Neural progenitor cell (in vitro differentiated cells): ENCODE results near the gene NR2F1-AS1. TPM values are rescaled to one million over a fixed set of nuclear protein-coding genes. Genes with fewer than 3 reads are reported as not detected.

Source experiments
- DNase-seq: peaks from one replicate; pipeline ENCODE4 v3.0.0-alpha.2; 2016; ENCODE audit warnings: low spot score
- H2AFZ ChIP-seq: fragments of 200-600 bp; sonication (generic); replicated peaks from 2 replicates; pipeline ENCODE4 v1.6.1; 2016; ENCODE audit warnings: antibody characterized with exemption
- H3F3A ChIP-seq: fragments of 200-600 bp; sonication (generic); 2 replicates; pipeline ENCODE4 v1.6.1; 2016; ENCODE audit warnings: antibody characterized with exemption, low read depth
- H3K27ac ChIP-seq: fragments of 200-600 bp; sonication (generic); 2 replicates; pipeline ENCODE4 v1.5.1; 2016; ENCODE audit warnings: mild to moderate bottlenecking
- H3K27me3 ChIP-seq: fragments of 200-600 bp; sonication (generic); 2 replicates; pipeline ENCODE4 v1.6.1; 2016; ENCODE audit warnings: mild to moderate bottlenecking, moderate library complexity
- H3K36me3 ChIP-seq: fragments of 200-600 bp; sonication (generic); 2 replicates; pipeline ENCODE4 v1.5.1; 2016
- H3K4me1 ChIP-seq: fragments of 200-600 bp; sonication (generic); 2 replicates; pipeline ENCODE4 v1.6.1; 2016; ENCODE audit warnings: mixed run types
- H3K4me2 ChIP-seq: fragments of 200-600 bp; sonication (generic); 2 replicates; pipeline ENCODE4 v1.6.1; 2016
- H3K4me3 ChIP-seq: fragments of 200-600 bp; sonication (generic); 2 replicates; pipeline ENCODE4 v1.5.1; 2016
- H3K79me2 ChIP-seq: fragments of 200-600 bp; sonication (generic); 2 replicates; pipeline ENCODE4 v1.6.1; 2016; ENCODE audit warnings: low read depth
- H3K9ac ChIP-seq: fragments of 200-600 bp; sonication (generic); 2 replicates; pipeline ENCODE4 v1.6.1; 2016
- H3K9me3 ChIP-seq: fragments of 200-600 bp; sonication (generic); 2 replicates; pipeline ENCODE4 v1.5.1; 2016; ENCODE audit warnings: low read depth
- H4K20me1 ChIP-seq: fragments of 200-600 bp; sonication (generic); 2 replicates; pipeline ENCODE4 v1.6.1; 2016; ENCODE audit warnings: low read depth
- H3K27ac Mint-ChIP-seq: 3 replicates; pipeline ENCODE4 v1.8.0; 2021; ENCODE audit warnings: mixed read lengths
- H3K27me3 Mint-ChIP-seq: 2 replicates; pipeline ENCODE4 v1.8.0; 2022; ENCODE audit warnings: low read depth, mild to moderate bottlenecking, inconsistent platforms, moderate library complexity, mixed read lengths; ENCODE audit not compliant: insufficient read depth
- H3K36me3 Mint-ChIP-seq: 3 replicates; pipeline ENCODE4 v1.8.0; 2021; ENCODE audit warnings: mixed read lengths
- H3K4me1 Mint-ChIP-seq: 3 replicates; pipeline ENCODE4 v1.8.0; 2021; ENCODE audit warnings: mixed read lengths
- H3K4me3 Mint-ChIP-seq: 3 replicates; pipeline ENCODE4 v1.8.0; 2021; ENCODE audit warnings: mild to moderate bottlenecking, moderate library complexity, mixed read lengths
- H3K9me3 Mint-ChIP-seq: 3 replicates; pipeline ENCODE4 v1.8.0; 2020; ENCODE audit warnings: mixed read lengths
- EZH2 ChIP-seq: fragments of 200-600 bp; sonication (generic); IDR thresholded peaks from 2 replicates; pipeline ENCODE4 v1.6.1; 2017; ENCODE audit warnings: antibody characterized with exemption, mild to moderate bottlenecking, moderate library complexity
- EZH2phosphoT487 ChIP-seq: fragments of 200-600 bp; sonication (generic); IDR thresholded peaks from 2 replicates; pipeline ENCODE4 v1.6.1; 2017; ENCODE audit warnings: antibody characterized with exemption
- total RNA-seq: library from RNA; depleted of rRNA; stranded (reverse); fragments of >200 nt; gene quantifications from 2 replicates; pipeline ENCODE4 v1.2.3, GENCODE V29; 2015; ENCODE audit warnings: low replicate concordance
- TF ChIP-seq, protein P1 (sequence below): fragments of 200-600 bp; sonication (generic); IDR thresholded peaks from 2 replicates; pipeline ENCODE4 v1.5.1; 2017; ENCODE audit warnings: antibody characterized with exemption, mild to moderate bottlenecking

Gene NR2F1-AS1
- total RNA-seq, 1 donor from 2014 or later: 9.3 TPM

DNA sequence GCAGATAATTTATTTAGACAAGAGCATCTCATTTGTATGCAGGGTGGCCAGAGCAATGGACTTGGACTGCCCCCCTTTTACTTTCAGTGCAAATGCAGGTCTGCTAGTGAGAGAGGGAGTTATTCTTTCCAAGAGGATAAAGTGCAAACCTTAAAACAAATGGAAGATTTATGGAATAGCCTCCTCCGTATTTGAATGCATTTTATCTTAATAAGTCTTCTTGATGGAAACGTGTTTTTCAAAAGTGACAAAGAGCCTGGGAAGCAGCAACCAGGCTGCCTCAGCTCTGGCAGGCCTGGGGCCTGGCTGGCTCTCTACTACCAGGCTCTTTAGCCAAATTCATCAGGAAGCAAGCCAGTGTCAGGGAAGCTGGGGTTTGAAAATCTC lies 8.8 kb upstream of the NR2F1-AS1 start:
- Mint-ChIP-seq H3K4me3 (peak overlapping the region; percentile 94), H3K36me3 (peaks cover 78% of the 10 kb centered on the region), H3K4me1 (peaks cover 67% of the 10 kb centered on the region), H3K9me3 (peaks cover 6% of the 10 kb centered on the region), H3K27ac (peak overlapping the region; percentile 95), H3K27me3 (peaks cover 34% of the 10 kb centered on the region)
- Histone ChIP-seq H4K20me1 (peaks cover 91% of the 10 kb centered on the region), H3K4me3 (no peak overlapping the region), H3K27me3 (peaks cover 98% of the 10 kb centered on the region), H3K9me3 (no peaks in the 10 kb centered on the region), H3K4me1 (peaks cover 28% of the 10 kb centered on the region), H3F3A (peaks cover 14% of the 10 kb centered on the region), H3K4me2 (no peak overlapping the region), H3K27ac (no peak overlapping the region), H2AFZ (no peak overlapping the region), H3K9ac (no peak overlapping the region), H3K79me2 (peaks cover 26% of the 10 kb centered on the region), H3K36me3 (no peaks in the 10 kb centered on the region)
- peak; percentile 29 for DNase-seq
- TF ChIP-seq EZH2phosphoT487: no peak

DNA sequence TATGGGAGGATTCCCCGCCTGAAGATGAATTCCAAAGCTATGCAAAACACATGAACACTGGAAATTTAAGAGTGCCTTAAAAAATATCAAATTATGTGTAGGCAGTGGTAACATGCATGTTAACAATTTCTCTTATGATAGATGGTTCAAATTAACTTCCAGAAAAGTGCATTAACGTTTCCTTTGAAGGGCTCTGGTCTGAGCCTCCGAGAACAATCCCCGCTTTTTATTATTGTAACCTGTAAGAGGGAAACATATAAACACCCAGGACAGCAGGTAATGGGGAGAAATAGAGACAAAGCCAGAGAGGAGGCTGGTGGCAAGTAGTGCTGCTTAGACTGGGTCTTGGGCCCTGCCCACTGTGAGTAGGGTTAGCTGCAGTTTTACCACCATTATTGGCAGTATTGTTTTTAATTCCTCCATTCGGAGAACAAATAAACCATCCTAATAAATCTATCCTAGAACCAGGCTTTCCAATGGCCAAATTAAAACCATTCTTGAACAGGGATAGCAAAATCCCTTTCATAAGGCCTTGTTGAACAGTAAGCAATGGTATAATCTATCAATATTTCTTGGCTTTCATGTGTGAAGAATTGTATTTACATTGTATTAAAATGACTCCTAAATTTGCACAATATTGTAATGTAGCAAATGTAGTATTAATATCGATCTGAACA lies 8.3 kb upstream of the NR2F1-AS1 start:
- Histone ChIP-seq H3K4me1 (peaks cover 23% of the 10 kb centered on the region), H3K27me3 (peaks cover 93% of the 10 kb centered on the region), H4K20me1 (peaks cover 86% of the 10 kb centered on the region), H3K27ac (no peak overlapping the region), H3K9ac (no peak overlapping the region), H3K36me3 (no peaks in the 10 kb centered on the region), H2AFZ (no peak overlapping the region), H3K9me3 (no peaks in the 10 kb centered on the region), H3K4me2 (peak overlapping the region; percentile 47), H3F3A (peaks cover 10% of the 10 kb centered on the region), H3K4me3 (no peak overlapping the region), H3K79me2 (peaks cover 26% of the 10 kb centered on the region)
- Mint-ChIP-seq H3K27me3 (peaks cover 34% of the 10 kb centered on the region), H3K27ac (peak overlapping the region; percentile 98), H3K36me3 (peaks cover 74% of the 10 kb centered on the region), H3K4me3 (peak overlapping the region; percentile 94), H3K9me3 (peaks cover 6% of the 10 kb centered on the region), H3K4me1 (peaks cover 61% of the 10 kb centered on the region)
- TF ChIP-seq EZH2phosphoT487: peak; percentile 5
- TF ChIP-seq EZH2: no peak
- no peak for DNase-seq

DNA sequence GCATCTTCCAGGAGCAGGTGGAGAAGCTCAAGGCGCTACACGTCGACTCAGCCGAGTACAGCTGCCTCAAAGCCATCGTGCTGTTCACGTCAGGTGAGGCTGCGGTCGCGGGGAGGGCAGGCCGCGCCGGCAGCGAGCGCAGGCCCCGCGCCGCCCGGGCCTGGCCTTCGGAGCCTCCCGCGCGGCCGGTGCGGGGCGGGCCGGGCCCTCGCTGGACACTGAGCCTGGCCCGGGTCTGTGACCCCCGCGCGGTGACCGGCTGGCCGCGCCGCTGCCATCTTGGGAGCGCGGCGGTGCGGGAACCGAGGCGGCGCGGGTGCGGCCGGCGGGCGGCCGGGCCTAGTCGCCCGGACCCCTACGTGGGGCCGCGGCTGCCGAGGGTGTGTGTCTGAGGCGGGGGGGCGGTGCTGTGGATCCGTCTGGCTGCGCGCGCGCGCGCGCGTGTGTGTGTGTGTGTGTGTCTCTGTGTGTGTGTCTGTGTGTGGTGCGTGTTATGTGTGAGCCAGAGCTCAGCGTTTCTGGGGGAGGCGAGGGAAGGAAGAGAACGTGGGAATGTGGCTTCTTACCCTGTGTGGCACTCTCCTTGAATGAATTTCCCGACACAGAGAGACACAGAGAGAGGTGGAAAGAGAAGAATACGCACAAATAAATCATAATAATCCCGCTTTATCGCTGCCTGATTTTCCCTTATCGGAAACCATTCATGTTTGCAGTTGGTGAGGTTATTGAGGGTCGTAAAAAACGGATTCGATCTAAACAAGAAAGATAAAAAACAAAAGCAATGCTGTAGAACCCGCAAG lies 7.5 kb upstream of the NR2F1-AS1 start:
- H3K36me3 Mint-ChIP-seq: peaks cover 67% of the 10 kb centered on the region
- H3K9me3 Mint-ChIP-seq: peaks cover 6% of the 10 kb centered on the region
- no peaks in the 10 kb centered on the region for H3K36me3 ChIP-seq
- peak overlapping the region; percentile 97 for H3K4me3 Mint-ChIP-seq
- peak overlapping the region; percentile 86 for H3K4me2 ChIP-seq
- peaks cover 31% of the 10 kb centered on the region for H3K27me3 Mint-ChIP-seq
- peaks cover 12% of the 10 kb centered on the region for H3F3A ChIP-seq
- H2AFZ ChIP-seq: no peak overlapping the region
- H3K9ac ChIP-seq: no peak overlapping the region
- peak overlapping the region; percentile 99 for H3K27ac Mint-ChIP-seq
- no peaks in the 10 kb centered on the region for H3K9me3 ChIP-seq
- peaks cover 16% of the 10 kb centered on the region for H3K4me1 ChIP-seq
- TF ChIP-seq, protein P1, sequence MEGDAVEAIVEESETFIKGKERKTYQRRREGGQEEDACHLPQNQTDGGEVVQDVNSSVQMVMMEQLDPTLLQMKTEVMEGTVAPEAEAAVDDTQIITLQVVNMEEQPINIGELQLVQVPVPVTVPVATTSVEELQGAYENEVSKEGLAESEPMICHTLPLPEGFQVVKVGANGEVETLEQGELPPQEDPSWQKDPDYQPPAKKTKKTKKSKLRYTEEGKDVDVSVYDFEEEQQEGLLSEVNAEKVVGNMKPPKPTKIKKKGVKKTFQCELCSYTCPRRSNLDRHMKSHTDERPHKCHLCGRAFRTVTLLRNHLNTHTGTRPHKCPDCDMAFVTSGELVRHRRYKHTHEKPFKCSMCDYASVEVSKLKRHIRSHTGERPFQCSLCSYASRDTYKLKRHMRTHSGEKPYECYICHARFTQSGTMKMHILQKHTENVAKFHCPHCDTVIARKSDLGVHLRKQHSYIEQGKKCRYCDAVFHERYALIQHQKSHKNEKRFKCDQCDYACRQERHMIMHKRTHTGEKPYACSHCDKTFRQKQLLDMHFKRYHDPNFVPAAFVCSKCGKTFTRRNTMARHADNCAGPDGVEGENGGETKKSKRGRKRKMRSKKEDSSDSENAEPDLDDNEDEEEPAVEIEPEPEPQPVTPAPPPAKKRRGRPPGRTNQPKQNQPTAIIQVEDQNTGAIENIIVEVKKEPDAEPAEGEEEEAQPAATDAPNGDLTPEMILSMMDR: no peak
- TF ChIP-seq EZH2: peak; percentile 66
- TF ChIP-seq EZH2phosphoT487: peak; percentile 36
- no peak overlapping the region for H3K27ac ChIP-seq
- H4K20me1 ChIP-seq: peaks cover 79% of the 10 kb centered on the region
- H3K27me3 ChIP-seq: peaks cover 89% of the 10 kb centered on the region
- H3K79me2 ChIP-seq: peaks cover 26% of the 10 kb centered on the region
- peaks cover 54% of the 10 kb centered on the region for H3K4me1 Mint-ChIP-seq
- peak; percentile 51 for DNase-seq
- peak overlapping the region; percentile 82 for H3K4me3 ChIP-seq

DNA sequence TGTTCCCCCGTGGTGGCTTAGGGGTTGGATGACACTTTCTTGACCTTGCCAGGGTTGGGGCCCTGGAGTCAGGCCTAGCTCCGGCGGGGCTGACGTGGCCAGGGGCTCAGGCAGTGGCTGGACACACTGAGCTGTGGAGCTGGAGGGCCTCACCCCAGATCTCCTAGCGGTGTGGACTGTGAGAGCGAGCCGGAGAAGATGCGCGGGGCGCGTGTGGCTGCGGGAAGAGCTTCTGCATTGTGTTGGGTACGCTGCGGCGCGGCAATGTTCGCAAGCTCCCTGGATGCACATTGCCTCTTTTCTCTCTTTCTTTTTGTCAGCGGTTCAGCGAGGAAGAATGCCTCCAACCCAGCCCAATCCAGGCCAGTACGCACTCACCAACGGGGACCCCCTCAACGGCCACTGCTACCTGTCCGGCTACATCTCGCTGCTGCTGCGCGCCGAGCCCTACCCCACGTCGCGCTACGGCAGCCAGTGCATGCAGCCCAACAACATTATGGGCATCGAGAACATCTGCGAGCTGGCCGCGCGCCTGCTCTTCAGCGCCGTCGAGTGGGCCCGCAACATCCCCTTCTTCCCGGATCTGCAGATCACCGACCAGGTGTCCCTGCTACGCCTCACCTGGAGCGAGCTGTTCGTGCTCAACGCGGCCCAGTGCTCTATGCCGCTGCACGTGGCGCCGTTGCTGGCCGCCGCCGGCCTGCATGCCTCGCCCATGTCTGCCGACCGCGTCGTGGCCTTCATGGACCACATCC lies 6.8 kb upstream of the NR2F1-AS1 start:
- Histone ChIP-seq H3K9ac (no peak overlapping the region), H2AFZ (no peak overlapping the region), H3K4me1 (peaks cover 9% of the 10 kb centered on the region), H3K79me2 (peaks cover 26% of the 10 kb centered on the region), H3K4me2 (peak overlapping the region; percentile 86), H3K4me3 (peak overlapping the region; percentile 82), H3K27me3 (peaks cover 89% of the 10 kb centered on the region), H3K9me3 (no peaks in the 10 kb centered on the region), H3K36me3 (no peaks in the 10 kb centered on the region), H3F3A (peaks cover 19% of the 10 kb centered on the region), H3K27ac (no peak overlapping the region), H4K20me1 (peaks cover 71% of the 10 kb centered on the region)
- peaks cover 6% of the 10 kb centered on the region for H3K9me3 Mint-ChIP-seq
- peaks cover 60% of the 10 kb centered on the region for H3K36me3 Mint-ChIP-seq
- DNase-seq: peak; percentile 63
- H3K4me1 Mint-ChIP-seq: peaks cover 46% of the 10 kb centered on the region
- H3K27ac Mint-ChIP-seq: peak overlapping the region; percentile 99
- peaks cover 29% of the 10 kb centered on the region for H3K27me3 Mint-ChIP-seq
- TF ChIP-seq EZH2 (peak; percentile 91), EZH2phosphoT487 (peak; percentile 93)
- TF ChIP-seq, protein P1: no peak
- H3K4me3 Mint-ChIP-seq: peak overlapping the region; percentile 97
